ENCODE results near the gene MRPL54. TPM values are rescaled to one million over a fixed set of nuclear protein-coding genes. Genes with fewer than 3 reads are reported as not detected.

The MRPL54 gene
- total RNA-seq, 3 donors from 2014 or later = 51.6 to 64.9 (median 56.2) TPM

DNA sequence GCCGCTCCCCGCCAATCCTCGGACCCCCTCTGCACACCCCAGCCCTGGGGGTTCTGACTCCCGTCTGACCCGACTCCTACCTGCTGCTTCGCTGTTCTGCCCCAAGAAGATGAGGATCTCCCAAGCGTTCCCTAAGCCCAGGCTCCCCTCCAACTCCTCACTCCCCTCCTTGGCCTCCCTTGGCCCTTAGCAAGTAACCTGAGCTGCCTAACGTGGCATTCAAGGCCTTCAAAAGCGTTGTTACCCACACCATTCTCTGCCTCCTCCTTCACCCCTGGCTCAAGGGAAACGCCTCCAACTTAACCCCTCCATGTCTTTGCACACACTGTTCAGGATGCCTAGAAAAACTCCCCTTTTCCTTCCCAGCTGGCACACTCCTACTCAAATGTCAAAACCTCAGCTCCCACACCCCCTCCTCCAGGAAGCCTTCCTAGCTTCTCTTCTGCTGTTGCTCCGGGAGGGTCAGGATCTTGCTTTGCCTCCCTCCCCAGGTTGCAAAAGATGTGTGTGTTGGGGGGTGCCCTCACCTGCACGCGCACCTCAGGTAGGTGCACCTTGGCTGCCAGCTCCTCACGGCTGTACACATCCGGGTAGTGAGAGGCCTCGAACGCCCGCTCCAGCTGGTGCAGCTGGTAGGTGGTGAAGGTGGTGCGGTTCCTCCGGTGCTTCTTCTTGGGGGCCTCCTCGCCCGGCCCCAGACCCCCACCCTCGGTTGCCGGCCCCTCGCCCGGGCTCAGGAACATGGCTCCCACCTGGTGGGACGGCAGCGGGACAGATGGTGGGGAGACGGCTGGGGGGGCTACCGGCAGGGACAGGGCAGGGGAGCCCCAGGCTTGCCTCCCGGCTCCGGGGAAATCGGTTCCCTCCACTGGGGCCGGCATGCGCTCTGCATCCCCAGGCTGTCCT is 8.8 kb downstream of the MRPL54 start:
- Histone ChIP-seq H3K4me1 (ENCODE audit: low read depth) (no peaks in the 10 kb centered on the region), H3K4me3 (no peak overlapping the region), H3K36me3 (ENCODE audit: low read depth) (peaks cover 4% of the 10 kb centered on the region), H3K9me3 (no peaks in the 10 kb centered on the region)
- TF ChIP-seq, protein P1, sequence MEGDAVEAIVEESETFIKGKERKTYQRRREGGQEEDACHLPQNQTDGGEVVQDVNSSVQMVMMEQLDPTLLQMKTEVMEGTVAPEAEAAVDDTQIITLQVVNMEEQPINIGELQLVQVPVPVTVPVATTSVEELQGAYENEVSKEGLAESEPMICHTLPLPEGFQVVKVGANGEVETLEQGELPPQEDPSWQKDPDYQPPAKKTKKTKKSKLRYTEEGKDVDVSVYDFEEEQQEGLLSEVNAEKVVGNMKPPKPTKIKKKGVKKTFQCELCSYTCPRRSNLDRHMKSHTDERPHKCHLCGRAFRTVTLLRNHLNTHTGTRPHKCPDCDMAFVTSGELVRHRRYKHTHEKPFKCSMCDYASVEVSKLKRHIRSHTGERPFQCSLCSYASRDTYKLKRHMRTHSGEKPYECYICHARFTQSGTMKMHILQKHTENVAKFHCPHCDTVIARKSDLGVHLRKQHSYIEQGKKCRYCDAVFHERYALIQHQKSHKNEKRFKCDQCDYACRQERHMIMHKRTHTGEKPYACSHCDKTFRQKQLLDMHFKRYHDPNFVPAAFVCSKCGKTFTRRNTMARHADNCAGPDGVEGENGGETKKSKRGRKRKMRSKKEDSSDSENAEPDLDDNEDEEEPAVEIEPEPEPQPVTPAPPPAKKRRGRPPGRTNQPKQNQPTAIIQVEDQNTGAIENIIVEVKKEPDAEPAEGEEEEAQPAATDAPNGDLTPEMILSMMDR (IDR thresholded peaks at IDR 0.05) = no peak
- intact Hi-C loops (cut with DNase I, micrococcal nuclease) = no loop called here
- DNase-seq (no peak), ATAC-seq (no peak)

DNA sequence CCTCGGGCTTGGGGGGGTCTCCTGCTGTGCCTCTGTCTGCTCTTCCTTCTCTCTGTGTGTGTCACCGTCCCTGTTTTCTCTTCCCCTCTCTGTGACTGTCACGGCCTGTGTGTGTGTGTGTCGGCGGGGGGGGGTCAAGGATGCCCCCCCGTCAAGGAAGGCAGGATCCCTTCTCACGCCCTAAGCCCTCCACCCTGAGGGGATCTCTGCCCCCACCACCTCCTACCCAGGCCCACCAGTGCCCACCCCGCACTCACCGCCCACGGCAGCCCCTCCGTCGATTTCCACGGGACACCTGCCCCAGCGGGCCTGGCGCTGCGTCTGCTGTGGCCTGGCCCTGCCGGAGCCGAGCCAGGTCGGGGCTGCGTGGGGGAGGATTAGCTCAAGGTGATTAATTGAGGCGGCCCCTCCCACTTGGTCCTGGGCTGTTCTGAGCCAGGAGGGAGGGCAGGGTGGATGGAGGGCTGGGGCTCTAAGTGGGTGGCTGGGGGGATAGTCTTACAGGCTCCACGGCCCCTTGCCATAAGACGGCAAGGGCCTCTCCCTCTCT is 9.5 kb downstream of the MRPL54 start, which contains the start of gene RAX2:
RAX2 (minus strand) TSS at position 323 of the 550 bp plus-strand sequence. CDS start 486 bp downstream, outside the sequence.
- ATAC-seq = no peak
- no peaks in the 10 kb centered on the region for H3K9me3 ChIP-seq
- H3K4me3 ChIP-seq = no peak within 1 kb of the TSS
- no peaks in the 10 kb centered on the region for H3K4me1 ChIP-seq (ENCODE audit: low read depth)
- TF ChIP-seq, protein P1 (IDR thresholded peaks at IDR 0.05) = no peak
- DNase-seq = no peak
- intact Hi-C loops (cut with DNase I, micrococcal nuclease) = no loop called here
- peaks cover 4% of the 10 kb centered on the region for H3K36me3 ChIP-seq (ENCODE audit: low read depth)

DNA sequence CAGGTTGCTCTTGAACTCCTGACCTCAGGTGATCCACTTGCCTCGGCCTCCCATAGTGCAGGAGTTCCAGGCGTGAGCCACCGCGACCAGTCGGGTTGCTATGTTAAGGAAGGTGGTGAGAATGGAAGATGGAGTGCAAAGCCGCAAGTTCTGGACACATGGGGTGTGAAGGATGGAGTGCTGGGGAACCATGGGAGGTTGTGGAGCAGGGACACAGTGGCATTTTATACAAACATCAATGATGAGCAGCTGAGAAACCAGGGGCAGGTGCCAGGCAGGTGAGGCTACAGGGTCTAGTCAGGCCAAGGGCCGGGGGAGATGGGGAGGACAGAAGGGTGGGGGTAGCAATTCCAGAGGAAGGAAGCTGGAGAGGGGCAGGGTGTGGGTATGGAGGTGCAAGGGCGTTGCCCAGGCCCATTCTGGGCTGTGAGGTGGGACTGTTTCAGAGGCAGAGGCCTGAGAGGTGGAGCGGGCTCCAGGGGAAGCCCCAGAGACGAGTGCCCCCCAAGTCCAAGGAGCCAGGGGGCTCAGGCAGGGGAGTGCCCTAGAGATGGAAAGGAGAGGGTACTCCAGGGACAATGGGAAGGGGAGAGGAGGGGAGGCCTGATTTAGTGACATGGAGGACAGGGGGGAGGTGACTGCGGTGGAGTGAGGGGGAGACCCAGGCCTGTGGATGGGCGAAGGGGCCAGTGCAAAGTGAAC is 11.5 kb downstream of the MRPL54 start:
- H3K4me3 ChIP-seq = no peak overlapping the region
- no peaks in the 10 kb centered on the region for H3K4me1 ChIP-seq (ENCODE audit: low read depth)
- intact Hi-C loops (cut with DNase I, micrococcal nuclease) = no loop called here
- H3K36me3 ChIP-seq (ENCODE audit: low read depth) = no peaks in the 10 kb centered on the region
- ATAC-seq (no peak), DNase-seq (no peak)
- TF ChIP-seq, protein P1 (IDR thresholded peaks at IDR 0.05) = no peak
- H3K9me3 ChIP-seq = no peaks in the 10 kb centered on the region

DNA sequence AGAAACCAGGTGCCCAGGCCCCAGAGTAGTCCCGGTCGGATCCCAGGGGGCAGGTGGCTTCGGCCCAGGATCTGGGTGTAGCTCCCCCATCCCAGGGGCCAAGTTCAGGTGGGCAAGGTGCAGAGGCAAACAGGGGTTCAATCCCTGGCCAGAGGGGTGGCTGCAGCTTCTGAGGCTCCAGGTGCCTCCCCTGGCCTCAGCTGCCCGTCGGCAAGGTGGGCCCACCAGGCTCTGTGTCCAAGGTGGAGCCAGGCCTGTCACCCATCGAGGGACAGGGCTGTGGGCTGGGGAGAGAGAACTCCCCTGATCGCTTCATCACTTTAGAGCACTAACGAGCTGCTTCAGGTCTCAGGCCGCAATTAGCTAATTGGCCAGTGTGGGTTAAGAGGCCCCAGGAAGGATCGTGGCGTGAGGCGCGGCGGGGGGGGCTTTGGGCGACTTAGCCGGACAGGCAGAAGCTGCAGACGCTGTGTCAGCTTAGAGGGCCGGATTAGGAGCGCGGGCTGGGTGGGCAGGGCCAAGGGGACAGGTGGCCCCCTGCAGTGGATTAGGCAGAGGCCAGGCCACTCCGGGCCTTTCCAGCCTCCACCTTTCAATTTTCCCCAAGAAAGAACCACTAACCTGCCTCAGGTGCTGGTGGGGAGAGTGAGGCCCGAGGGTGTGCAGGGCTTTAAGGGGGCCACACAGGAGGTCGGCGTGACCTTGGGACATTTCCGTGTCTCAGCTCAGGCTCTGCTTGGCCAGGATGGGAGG is 12.3 kb downstream of the MRPL54 start:
- Histone ChIP-seq H3K4me3 (no peak overlapping the region), H3K9me3 (no peaks in the 10 kb centered on the region), H3K4me1 (ENCODE audit: low read depth) (no peaks in the 10 kb centered on the region), H3K36me3 (ENCODE audit: low read depth) (no peaks in the 10 kb centered on the region)
- intact Hi-C loops (cut with DNase I, micrococcal nuclease) = no loop called here
- no peak for DNase-seq
- TF ChIP-seq, protein P1 (IDR thresholded peaks at IDR 0.05) = no peak
- ATAC-seq = no peak

DNA sequence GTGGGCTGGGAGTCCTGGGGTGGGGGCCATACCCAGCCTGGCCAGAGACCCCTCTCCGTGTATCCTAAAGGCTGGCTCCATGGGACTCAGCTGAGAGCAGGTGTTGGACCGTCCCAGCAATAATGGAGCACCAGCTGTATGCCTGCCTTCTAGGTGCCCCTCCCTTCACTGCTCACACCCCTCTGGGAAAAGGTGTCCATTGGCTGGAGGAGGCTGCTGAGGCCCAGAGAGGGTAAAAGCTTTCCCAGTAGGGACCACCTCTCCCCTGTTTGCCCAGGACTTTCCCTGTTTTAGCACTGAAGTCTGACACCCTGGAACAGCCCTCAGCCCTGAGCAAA is 12.9 kb downstream of the MRPL54 start:
- Histone ChIP-seq H3K9me3 (no peaks in the 10 kb centered on the region), H3K4me3 (no peak overlapping the region), H3K4me1 (ENCODE audit: low read depth) (no peaks in the 10 kb centered on the region), H3K36me3 (ENCODE audit: low read depth) (no peaks in the 10 kb centered on the region)
- ATAC-seq = no peak
- intact Hi-C loops (cut with DNase I, micrococcal nuclease) = no loop called here
- DNase-seq = no peak
- TF ChIP-seq, protein P1 (IDR thresholded peaks at IDR 0.05) = no peak
